ENCODE measurements around the gene AMN. TPM values are rescaled to one million over a fixed set of nuclear protein-coding genes. Genes with fewer than 3 reads are reported as not detected.

AMN gene
- total and polyA plus RNA-seq, 2 donors from 2014 or later, result 58.0 to 121 TPM

GRCh38 chr14:102967506-102967795 lies 45.0 kb downstream of the AMN start:
- H3K9me3 ChIP-seq (ENCODE audit: control insufficient read depth in 2 of 3, insufficient read depth in 1 of 3, low read length in 3 of 3), result no peaks in the 10 kb centered on the region
- no peaks in the 10 kb centered on the region for H3K4me1 ChIP-seq (ENCODE audit: control insufficient read depth in 2 of 3, insufficient read depth in 2 of 3, low read depth in 1 of 3, low read length in 3 of 3)
- no peaks in the 10 kb centered on the region for H3K27me3 ChIP-seq (ENCODE audit: control insufficient read depth, insufficient read depth, low read length)
- FAIRE-seq, result no peak
- no peak overlapping the region for H3K27ac ChIP-seq (ENCODE audit: low read depth in 2 of 2, low read length in 2 of 2)
- H3K4me3 ChIP-seq (ENCODE audit: low read length in 3 of 3), result no peak overlapping the region
- intact Hi-C loops (cut with DNase I), result no loop called here
- no peak overlapping the region for H3K9ac ChIP-seq (ENCODE audit: low read length in 3 of 3)
- TF ChIP-seq, protein P1, sequence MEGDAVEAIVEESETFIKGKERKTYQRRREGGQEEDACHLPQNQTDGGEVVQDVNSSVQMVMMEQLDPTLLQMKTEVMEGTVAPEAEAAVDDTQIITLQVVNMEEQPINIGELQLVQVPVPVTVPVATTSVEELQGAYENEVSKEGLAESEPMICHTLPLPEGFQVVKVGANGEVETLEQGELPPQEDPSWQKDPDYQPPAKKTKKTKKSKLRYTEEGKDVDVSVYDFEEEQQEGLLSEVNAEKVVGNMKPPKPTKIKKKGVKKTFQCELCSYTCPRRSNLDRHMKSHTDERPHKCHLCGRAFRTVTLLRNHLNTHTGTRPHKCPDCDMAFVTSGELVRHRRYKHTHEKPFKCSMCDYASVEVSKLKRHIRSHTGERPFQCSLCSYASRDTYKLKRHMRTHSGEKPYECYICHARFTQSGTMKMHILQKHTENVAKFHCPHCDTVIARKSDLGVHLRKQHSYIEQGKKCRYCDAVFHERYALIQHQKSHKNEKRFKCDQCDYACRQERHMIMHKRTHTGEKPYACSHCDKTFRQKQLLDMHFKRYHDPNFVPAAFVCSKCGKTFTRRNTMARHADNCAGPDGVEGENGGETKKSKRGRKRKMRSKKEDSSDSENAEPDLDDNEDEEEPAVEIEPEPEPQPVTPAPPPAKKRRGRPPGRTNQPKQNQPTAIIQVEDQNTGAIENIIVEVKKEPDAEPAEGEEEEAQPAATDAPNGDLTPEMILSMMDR (IDR thresholded peaks at IDR 0.05; ENCODE audit: borderline replicate concordance, extremely low read depth, insufficient read depth), result no peak
- DNase-seq, result peak in 1 of 5 donors; percentile 18
- peaks cover 9 to 86% (median 49%) of the 10 kb centered on the region in 3 donors for H3K36me3 ChIP-seq (ENCODE audit: control insufficient read depth in 2 of 3, insufficient read depth in 3 of 3, low read length in 3 of 3)

DNA sequence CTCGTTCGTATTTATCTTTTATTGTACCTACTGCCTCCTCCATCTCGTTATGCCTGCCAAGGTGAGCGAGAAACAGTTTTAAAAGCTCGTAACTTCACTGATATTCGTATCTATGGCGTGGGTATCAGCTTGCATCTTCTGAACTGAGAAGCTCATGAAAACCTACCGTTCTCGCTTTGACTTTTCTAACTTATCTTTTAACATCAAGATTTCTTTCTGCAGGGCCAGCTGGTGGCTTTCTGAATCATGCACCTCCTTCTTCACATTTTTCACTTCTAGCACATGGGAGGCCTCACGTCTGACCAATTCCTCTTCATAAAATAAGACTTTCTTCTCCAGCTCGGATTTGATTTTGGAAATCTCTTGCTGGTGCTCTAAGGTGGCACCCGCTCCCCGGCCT lies 45.8 kb downstream of the AMN start:
- H3K4me3 ChIP-seq (ENCODE audit: low read length in 3 of 3), result no peak overlapping the region
- peaks cover 9 to 83% (median 47%) of the 10 kb centered on the region in 3 donors for H3K36me3 ChIP-seq (ENCODE audit: control insufficient read depth in 2 of 3, insufficient read depth in 3 of 3, low read length in 3 of 3)
- FAIRE-seq, result no peak
- no peaks in the 10 kb centered on the region for H3K4me1 ChIP-seq (ENCODE audit: control insufficient read depth in 2 of 3, insufficient read depth in 2 of 3, low read depth in 1 of 3, low read length in 3 of 3)
- no peaks in the 10 kb centered on the region for H3K9me3 ChIP-seq (ENCODE audit: control insufficient read depth in 2 of 3, insufficient read depth in 1 of 3, low read length in 3 of 3)
- intact Hi-C loops (cut with DNase I), result no loop called here
- H3K9ac ChIP-seq (ENCODE audit: low read length in 3 of 3), result no peak overlapping the region
- H3K27ac ChIP-seq (ENCODE audit: low read depth in 2 of 2, low read length in 2 of 2), result no peak overlapping the region
- no peaks in the 10 kb centered on the region for H3K27me3 ChIP-seq (ENCODE audit: control insufficient read depth, insufficient read depth, low read length)
- TF ChIP-seq, protein P1 (IDR thresholded peaks at IDR 0.05; ENCODE audit: borderline replicate concordance, extremely low read depth, insufficient read depth), result no peak
- DNase-seq, result no peak

DNA sequence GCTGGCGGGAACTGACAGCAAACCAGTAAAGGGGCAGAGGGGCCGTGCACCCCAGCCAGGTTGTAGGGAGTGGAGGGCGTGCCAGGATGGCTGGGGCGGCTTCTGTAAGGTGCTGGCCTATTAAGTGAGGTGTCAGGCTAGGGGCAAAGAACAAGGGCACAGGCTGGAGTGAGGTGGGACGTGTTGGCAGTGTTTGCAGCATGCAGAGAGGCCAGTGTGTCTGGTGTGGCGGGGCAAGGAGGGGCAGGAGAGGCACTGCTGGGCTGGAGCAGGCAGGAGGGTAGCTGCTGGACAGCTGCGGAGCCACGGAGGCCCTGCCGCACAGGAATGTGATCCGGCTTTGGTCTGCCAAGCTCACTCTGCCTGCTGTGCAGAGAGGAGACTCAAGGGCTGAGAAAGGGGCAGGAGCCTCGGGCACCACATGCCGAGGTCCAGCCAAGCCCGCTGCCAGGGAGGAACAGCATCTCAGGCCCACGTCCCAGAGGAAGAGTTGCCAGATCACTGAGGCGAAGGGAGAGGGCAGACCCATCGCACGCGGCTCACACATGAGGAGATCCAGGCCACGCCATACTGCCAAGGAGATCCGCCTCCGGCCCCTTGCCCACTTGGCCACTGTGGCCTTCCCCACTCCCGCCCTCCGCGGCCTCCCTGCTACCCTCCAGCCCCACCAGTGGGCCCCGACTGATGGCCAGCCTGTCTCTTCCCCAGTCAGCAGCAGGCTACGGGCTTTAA lies 46.8 kb downstream of the AMN start:
- no peak overlapping the region for H3K4me3 ChIP-seq (ENCODE audit: low read length in 3 of 3)
- FAIRE-seq (no peak), DNase-seq (no peak)
- intact Hi-C loops (cut with DNase I), result no loop called here
- H3K36me3 ChIP-seq (ENCODE audit: control insufficient read depth in 2 of 3, insufficient read depth in 3 of 3, low read length in 3 of 3), result peaks cover 9 to 85% (median 43%) of the 10 kb centered on the region in 3 donors
- no peak overlapping the region for H3K27ac ChIP-seq (ENCODE audit: low read depth in 2 of 2, low read length in 2 of 2)
- H3K4me1 ChIP-seq (ENCODE audit: control insufficient read depth in 2 of 3, insufficient read depth in 2 of 3, low read depth in 1 of 3, low read length in 3 of 3), result no peaks in the 10 kb centered on the region
- TF ChIP-seq, protein P1 (IDR thresholded peaks at IDR 0.05; ENCODE audit: borderline replicate concordance, extremely low read depth, insufficient read depth), result no peak
- H3K9ac ChIP-seq (ENCODE audit: low read length in 3 of 3), result no peak overlapping the region
- no peaks in the 10 kb centered on the region for H3K9me3 ChIP-seq (ENCODE audit: control insufficient read depth in 2 of 3, insufficient read depth in 1 of 3, low read length in 3 of 3)
- H3K27me3 ChIP-seq (ENCODE audit: control insufficient read depth, insufficient read depth, low read length), result no peaks in the 10 kb centered on the region

DNA sequence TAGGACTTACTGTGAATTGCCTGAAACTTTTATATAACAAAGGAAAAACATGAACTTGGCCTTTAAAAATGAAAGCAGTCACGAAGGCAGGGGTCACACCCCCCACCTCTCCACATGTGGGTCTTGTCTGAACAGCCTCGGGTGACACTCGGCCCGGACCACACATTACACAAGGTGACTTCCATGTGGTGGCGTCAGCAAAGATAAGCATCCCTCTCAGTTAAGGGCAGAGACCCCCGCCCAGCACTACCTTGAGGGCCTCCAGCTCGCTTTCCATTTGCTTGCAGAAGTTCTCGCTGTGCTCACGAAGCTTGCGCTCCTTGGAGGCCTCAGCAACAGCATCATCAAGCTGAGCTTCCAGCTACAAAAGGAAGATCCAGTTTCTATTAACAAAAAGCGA lies 47.4 kb downstream of the AMN start:
- DNase-seq (no peak), FAIRE-seq (no peak)
- intact Hi-C loops (cut with DNase I), result no loop called here
- Histone ChIP-seq H3K9ac (ENCODE audit: low read length in 3 of 3) (no peak overlapping the region), H3K9me3 (ENCODE audit: control insufficient read depth in 2 of 3, insufficient read depth in 1 of 3, low read length in 3 of 3) (no peaks in the 10 kb centered on the region), H3K4me3 (ENCODE audit: low read length in 3 of 3) (no peak overlapping the region), H3K4me1 (ENCODE audit: control insufficient read depth in 2 of 3, insufficient read depth in 2 of 3, low read depth in 1 of 3, low read length in 3 of 3) (no peaks in the 10 kb centered on the region), H3K27ac (ENCODE audit: low read depth in 2 of 2, low read length in 2 of 2) (no peak overlapping the region), H3K36me3 (ENCODE audit: control insufficient read depth in 2 of 3, insufficient read depth in 3 of 3, low read length in 3 of 3) (peaks cover 9 to 89% (median 46%) of the 10 kb centered on the region in 3 donors), H3K27me3 (ENCODE audit: control insufficient read depth, insufficient read depth, low read length) (no peaks in the 10 kb centered on the region)
- TF ChIP-seq, protein P1 (IDR thresholded peaks at IDR 0.05; ENCODE audit: borderline replicate concordance, extremely low read depth, insufficient read depth), result no peak

Measured in kidney (tissue), 14 donors.